Osteoblast (primary cell): ENCODE data around the gene RABGAP1L. TPM values are rescaled to one million over a fixed set of nuclear protein-coding genes. Genes with fewer than 3 reads are reported as not detected.

ENCODE experiments used
- DNase-seq: peaks from one replicate; pipeline ENCODE4 v3.0.0; 2011; ENCODE audit warnings: low spot score, mixed read lengths; ENCODE audit not compliant: insufficient read length; ENCODE audit errors: missing footprints
- H2AFZ ChIP-seq: 2 replicates; pipeline ENCODE4 v1.6.0; 2011; ENCODE audit warnings: mild to moderate bottlenecking, low read length
- H3K27ac ChIP-seq: 2 replicates; pipeline ENCODE4 v1.5.1; 2011; ENCODE audit warnings: mild to moderate bottlenecking, low read depth, low read length, moderate library complexity
- H3K27me3 ChIP-seq: 2 replicates; pipeline ENCODE4 v1.6.0; 2012; ENCODE audit warnings: mild to moderate bottlenecking, control low read depth, inconsistent platforms, low read length, moderate library complexity; ENCODE audit not compliant: insufficient read depth
- H3K36me3 ChIP-seq: 2 replicates; pipeline ENCODE4 v1.5.1; 2011; ENCODE audit warnings: mild to moderate bottlenecking, low read length, control low read depth, moderate library complexity; ENCODE audit not compliant: insufficient read depth
- H3K4me1 ChIP-seq: 2 replicates; pipeline ENCODE4 v1.5.1; 2011; ENCODE audit warnings: mild to moderate bottlenecking, low read length, control low read depth, moderate library complexity; ENCODE audit not compliant: insufficient read depth
- H3K4me2 ChIP-seq: 2 replicates; pipeline ENCODE4 v1.6.0; 2011; ENCODE audit warnings: mild to moderate bottlenecking, low read length; ENCODE audit not compliant: insufficient read depth
- H3K4me3 ChIP-seq: fragments of 200-600 bp; sonication (generic); 3 replicates; pipeline ENCODE4 v1.5.1; 2012; ENCODE audit warnings: mild to moderate bottlenecking, low read length, inconsistent platforms; ENCODE audit not compliant: insufficient read depth
- H3K79me2 ChIP-seq: 2 replicates; pipeline ENCODE4 v1.6.0; 2012; ENCODE audit warnings: mild to moderate bottlenecking, low read length, control low read depth, inconsistent platforms; ENCODE audit not compliant: insufficient read depth
- H3K9me3 ChIP-seq: 2 replicates; pipeline ENCODE4 v1.5.1; 2011; ENCODE audit warnings: low read depth, low read length, control low read depth
- H4K20me1 ChIP-seq: 2 replicates; pipeline ENCODE4 v1.6.0; 2012; ENCODE audit warnings: mild to moderate bottlenecking, low read length, control low read depth; ENCODE audit not compliant: insufficient read depth
- CTCF ChIP-seq: IDR thresholded peaks from 2 replicates; pipeline ENCODE4 v1.5.1; 2011; ENCODE audit warnings: mild to moderate bottlenecking, low read depth, low read length, moderate library complexity; ENCODE audit errors: extremely low read depth
- total RNA-seq: library from RNA; depleted of rRNA; stranded (reverse); fragments of >200 nt; gene quantifications from 2 replicates; pipeline ENCODE4 v1.2.3, GENCODE V29; 2012

Gene RABGAP1L
- total RNA-seq, 1 donor: 30.0 TPM

- Histone ChIP-seq H3K9me3 (no peaks in the 10 kb centered on the region), H3K4me2 (no peak overlapping the region), H3K79me2 (no peaks in the 10 kb centered on the region), H3K27me3 (no peaks in the 10 kb centered on the region), H2AFZ (no peak overlapping the region), H3K36me3 (no peaks in the 10 kb centered on the region), H3K27ac (no peak overlapping the region), H3K4me3 (no peak overlapping the region), H3K4me1 (no peaks in the 10 kb centered on the region), H4K20me1 (no peaks in the 10 kb centered on the region)
- TF ChIP-seq CTCF: no peak
- no peak for DNase-seq
These were observed 307.3 kb downstream of the RABGAP1L start for GRCh38 chr1:174466607-174467006.

GRCh38 chr1:174469052-174469451, 309.7 kb downstream of the RABGAP1L start:
- H3K27ac ChIP-seq: no peak overlapping the region
- H3K4me3 ChIP-seq: no peak overlapping the region
- H2AFZ ChIP-seq: no peak overlapping the region
- H4K20me1 ChIP-seq: no peaks in the 10 kb centered on the region
- H3K9me3 ChIP-seq: no peaks in the 10 kb centered on the region
- TF ChIP-seq CTCF: no peak
- no peaks in the 10 kb centered on the region for H3K79me2 ChIP-seq
- DNase-seq: no peak
- H3K4me2 ChIP-seq: no peak overlapping the region
- H3K27me3 ChIP-seq: no peaks in the 10 kb centered on the region
- H3K36me3 ChIP-seq: no peaks in the 10 kb centered on the region
- H3K4me1 ChIP-seq: no peaks in the 10 kb centered on the region

GRCh38 chr1:174469687-174470086, 310.4 kb downstream of the RABGAP1L start:
- Histone ChIP-seq H3K4me2 (no peak overlapping the region), H3K79me2 (no peaks in the 10 kb centered on the region), H3K4me1 (no peaks in the 10 kb centered on the region), H3K36me3 (no peaks in the 10 kb centered on the region), H3K27me3 (no peaks in the 10 kb centered on the region), H2AFZ (no peak overlapping the region), H3K9me3 (no peaks in the 10 kb centered on the region), H3K27ac (no peak overlapping the region), H4K20me1 (no peaks in the 10 kb centered on the region), H3K4me3 (no peak overlapping the region)
- no peak for DNase-seq
- TF ChIP-seq CTCF: no peak

- H3K4me3 ChIP-seq: no peak overlapping the region
- H3K27ac ChIP-seq: no peak overlapping the region
- H2AFZ ChIP-seq: no peak overlapping the region
- H3K79me2 ChIP-seq: no peaks in the 10 kb centered on the region
- no peaks in the 10 kb centered on the region for H4K20me1 ChIP-seq
- no peaks in the 10 kb centered on the region for H3K9me3 ChIP-seq
- H3K4me2 ChIP-seq: no peak overlapping the region
- DNase-seq: no peak
- TF ChIP-seq CTCF: no peak
- H3K27me3 ChIP-seq: no peaks in the 10 kb centered on the region
- H3K36me3 ChIP-seq: no peaks in the 10 kb centered on the region
- H3K4me1 ChIP-seq: no peaks in the 10 kb centered on the region
These were observed 320.0 kb downstream of the RABGAP1L start for GRCh38 chr1:174479281-174479680.
